Neural progenitor cell (in vitro differentiated cells): ENCODE results near the gene KDM4B. TPM values are rescaled to one million over a fixed set of nuclear protein-coding genes. Genes with fewer than 3 reads are reported as not detected.

ENCODE experiments used
- DNase-seq: peaks from one replicate; pipeline ENCODE4 v3.0.0-alpha.2; 2016; ENCODE audit warnings: low spot score
- H2AFZ ChIP-seq: fragments of 200-600 bp; sonication (generic); replicated peaks from 2 replicates; pipeline ENCODE4 v1.6.1; 2016; ENCODE audit warnings: antibody characterized with exemption
- H3F3A ChIP-seq: fragments of 200-600 bp; sonication (generic); 2 replicates; pipeline ENCODE4 v1.6.1; 2016; ENCODE audit warnings: antibody characterized with exemption, low read depth
- H3K27ac ChIP-seq: fragments of 200-600 bp; sonication (generic); 2 replicates; pipeline ENCODE4 v1.5.1; 2016; ENCODE audit warnings: mild to moderate bottlenecking
- H3K27me3 ChIP-seq: fragments of 200-600 bp; sonication (generic); 2 replicates; pipeline ENCODE4 v1.6.1; 2016; ENCODE audit warnings: mild to moderate bottlenecking, moderate library complexity
- H3K36me3 ChIP-seq: fragments of 200-600 bp; sonication (generic); 2 replicates; pipeline ENCODE4 v1.5.1; 2016
- H3K4me1 ChIP-seq: fragments of 200-600 bp; sonication (generic); 2 replicates; pipeline ENCODE4 v1.6.1; 2016; ENCODE audit warnings: mixed run types
- H3K4me2 ChIP-seq: fragments of 200-600 bp; sonication (generic); 2 replicates; pipeline ENCODE4 v1.6.1; 2016
- H3K4me3 ChIP-seq: fragments of 200-600 bp; sonication (generic); 2 replicates; pipeline ENCODE4 v1.5.1; 2016
- H3K79me2 ChIP-seq: fragments of 200-600 bp; sonication (generic); 2 replicates; pipeline ENCODE4 v1.6.1; 2016; ENCODE audit warnings: low read depth
- H3K9ac ChIP-seq: fragments of 200-600 bp; sonication (generic); 2 replicates; pipeline ENCODE4 v1.6.1; 2016
- H3K9me3 ChIP-seq: fragments of 200-600 bp; sonication (generic); 2 replicates; pipeline ENCODE4 v1.5.1; 2016; ENCODE audit warnings: low read depth
- H4K20me1 ChIP-seq: fragments of 200-600 bp; sonication (generic); 2 replicates; pipeline ENCODE4 v1.6.1; 2016; ENCODE audit warnings: low read depth
- H3K27ac Mint-ChIP-seq: 3 replicates; pipeline ENCODE4 v1.8.0; 2021; ENCODE audit warnings: mixed read lengths
- H3K27me3 Mint-ChIP-seq: 2 replicates; pipeline ENCODE4 v1.8.0; 2022; ENCODE audit warnings: low read depth, mild to moderate bottlenecking, inconsistent platforms, moderate library complexity, mixed read lengths; ENCODE audit not compliant: insufficient read depth
- H3K36me3 Mint-ChIP-seq: 3 replicates; pipeline ENCODE4 v1.8.0; 2021; ENCODE audit warnings: mixed read lengths
- H3K4me1 Mint-ChIP-seq: 3 replicates; pipeline ENCODE4 v1.8.0; 2021; ENCODE audit warnings: mixed read lengths
- H3K4me3 Mint-ChIP-seq: 3 replicates; pipeline ENCODE4 v1.8.0; 2021; ENCODE audit warnings: mild to moderate bottlenecking, moderate library complexity, mixed read lengths
- H3K9me3 Mint-ChIP-seq: 3 replicates; pipeline ENCODE4 v1.8.0; 2020; ENCODE audit warnings: mixed read lengths
- CTCF ChIP-seq: fragments of 200-600 bp; sonication (generic); IDR thresholded peaks from 2 replicates; pipeline ENCODE4 v1.5.1; 2017; ENCODE audit warnings: antibody characterized with exemption, mild to moderate bottlenecking
- EZH2 ChIP-seq: fragments of 200-600 bp; sonication (generic); IDR thresholded peaks from 2 replicates; pipeline ENCODE4 v1.6.1; 2017; ENCODE audit warnings: antibody characterized with exemption, mild to moderate bottlenecking, moderate library complexity
- EZH2phosphoT487 ChIP-seq: fragments of 200-600 bp; sonication (generic); IDR thresholded peaks from 2 replicates; pipeline ENCODE4 v1.6.1; 2017; ENCODE audit warnings: antibody characterized with exemption
- total RNA-seq: library from RNA; depleted of rRNA; stranded (reverse); fragments of >200 nt; gene quantifications from 2 replicates; pipeline ENCODE4 v1.2.3, GENCODE V29; 2015; ENCODE audit warnings: low replicate concordance

KDM4B gene
- total RNA-seq, 1 donor from 2014 or later = 16.0 TPM

GRCh38 chr19:5072115-5072514, 103.2 kb downstream of the KDM4B start:
- no peak overlapping the region for H3K4me2 ChIP-seq
- Mint-ChIP-seq H3K4me3 (no peak overlapping the region), H3K27ac (no peak overlapping the region), H3K27me3 (no peaks in the 10 kb centered on the region), H3K4me1 (peaks cover 13% of the 10 kb centered on the region), H3K9me3 (no peaks in the 10 kb centered on the region), H3K36me3 (peaks cover 10% of the 10 kb centered on the region)
- no peaks in the 10 kb centered on the region for H3K79me2 ChIP-seq
- TF ChIP-seq EZH2 = no peak
- TF ChIP-seq CTCF = no peak
- no peak for TF ChIP-seq EZH2phosphoT487
- H3K4me3 ChIP-seq = no peak overlapping the region
- H3K4me1 ChIP-seq = peaks cover 5% of the 10 kb centered on the region
- no peaks in the 10 kb centered on the region for H3K36me3 ChIP-seq
- no peak overlapping the region for H3K27ac ChIP-seq
- H2AFZ ChIP-seq = no peak overlapping the region
- no peak for DNase-seq
- no peaks in the 10 kb centered on the region for H3K9me3 ChIP-seq
- peaks cover 52% of the 10 kb centered on the region for H4K20me1 ChIP-seq
- H3K9ac ChIP-seq = no peak overlapping the region
- H3F3A ChIP-seq = no peaks in the 10 kb centered on the region
- H3K27me3 ChIP-seq = no peaks in the 10 kb centered on the region

- Histone ChIP-seq H3F3A (no peaks in the 10 kb centered on the region), H4K20me1 (peaks cover 48% of the 10 kb centered on the region), H3K27ac (no peak overlapping the region), H3K4me2 (no peak overlapping the region), H3K9me3 (no peaks in the 10 kb centered on the region), H3K4me3 (no peak overlapping the region), H3K4me1 (no peaks in the 10 kb centered on the region), H3K27me3 (no peaks in the 10 kb centered on the region), H3K79me2 (no peaks in the 10 kb centered on the region), H3K9ac (no peak overlapping the region), H2AFZ (no peak overlapping the region), H3K36me3 (no peaks in the 10 kb centered on the region)
- Mint-ChIP-seq H3K4me3 (no peak overlapping the region), H3K4me1 (peaks cover 8% of the 10 kb centered on the region), H3K9me3 (no peaks in the 10 kb centered on the region), H3K27me3 (no peaks in the 10 kb centered on the region), H3K27ac (peak overlapping the region; percentile 17), H3K36me3 (peaks cover 9% of the 10 kb centered on the region)
- no peak for TF ChIP-seq CTCF
- TF ChIP-seq EZH2phosphoT487 = no peak
- no peak for DNase-seq
These were observed 104.4 kb downstream of the KDM4B start for GRCh38 chr19:5073153-5073844.

- H3K79me2 ChIP-seq = no peaks in the 10 kb centered on the region
- Mint-ChIP-seq H3K9me3 (no peaks in the 10 kb centered on the region), H3K27ac (no peak overlapping the region), H3K36me3 (peaks cover 10% of the 10 kb centered on the region), H3K4me3 (no peak overlapping the region), H3K4me1 (peaks cover 4% of the 10 kb centered on the region), H3K27me3 (no peaks in the 10 kb centered on the region)
- no peaks in the 10 kb centered on the region for H3F3A ChIP-seq
- no peaks in the 10 kb centered on the region for H3K4me1 ChIP-seq
- H3K27ac ChIP-seq = no peak overlapping the region
- no peak overlapping the region for H3K4me3 ChIP-seq
- peaks cover 41% of the 10 kb centered on the region for H4K20me1 ChIP-seq
- no peak for TF ChIP-seq CTCF
- TF ChIP-seq EZH2 = no peak
- no peak for TF ChIP-seq EZH2phosphoT487
- DNase-seq = no peak
- H3K4me2 ChIP-seq = no peak overlapping the region
- no peak overlapping the region for H2AFZ ChIP-seq
- H3K36me3 ChIP-seq = no peaks in the 10 kb centered on the region
- no peaks in the 10 kb centered on the region for H3K27me3 ChIP-seq
- H3K9ac ChIP-seq = no peak overlapping the region
- no peaks in the 10 kb centered on the region for H3K9me3 ChIP-seq
These were observed 105.5 kb downstream of the KDM4B start for GRCh38 chr19:5074407-5074806.
